Islet precursor cell (in vitro differentiated cells): Measurements from ENCODE around the gene MED27.

ENCODE experiments used
- DNase-seq: peaks from one replicate; pipeline ENCODE4 v3.0.0-alpha.2; 2018

MED27 gene

GRCh38 chr9:132040246-132040645, 39.4 kb downstream of the MED27 start:
- DNase-seq, result no peak

GRCh38 chr9:132039284-132039683, 40.4 kb downstream of the MED27 start:
- DNase-seq, result no peak

- no peak for DNase-seq
Observed at GRCh38 chr9:132037458-132037857, 42.2 kb downstream of the MED27 start.

GRCh38 chr9:132036521-132036920, 43.1 kb downstream of the MED27 start:
- no peak for DNase-seq

GRCh38 chr9:132035679-132036078, 44.0 kb downstream of the MED27 start:
- no peak for DNase-seq

- peak; percentile 69 for DNase-seq
Observed at GRCh38 chr9:132032238-132032950, 47.3 kb downstream of the MED27 start.

- DNase-seq, result no peak
Observed at GRCh38 chr9:132031467-132032237, 48.0 kb downstream of the MED27 start.

GRCh38 chr9:132030626-132031325, 48.9 kb downstream of the MED27 start:
- DNase-seq, result no peak

GRCh38 chr9:132027752-132028663, 51.7 kb downstream of the MED27 start:
- DNase-seq, result no peak

GRCh38 chr9:132026932-132027585, 52.6 kb downstream of the MED27 start:
- DNase-seq, result peak; percentile 88

GRCh38 chr9:132025766-132026165, 53.9 kb downstream of the MED27 start:
- no peak for DNase-seq

- DNase-seq, result no peak
Observed at GRCh38 chr9:132024589-132024988, 55.1 kb downstream of the MED27 start.

- no peak for DNase-seq
Observed at GRCh38 chr9:132023419-132024180, 56.1 kb downstream of the MED27 start.

- no peak for DNase-seq
Observed at GRCh38 chr9:132020820-132021510, 58.7 kb downstream of the MED27 start.

- no peak for DNase-seq
Observed at GRCh38 chr9:132020272-132020671, 59.4 kb downstream of the MED27 start.

GRCh38 chr9:132019702-132020101, 60.0 kb downstream of the MED27 start:
- DNase-seq, result no peak

- DNase-seq, result no peak
Observed at GRCh38 chr9:132018957-132019405, 60.7 kb downstream of the MED27 start.

GRCh38 chr9:132016456-132016855, 63.2 kb downstream of the MED27 start:
- DNase-seq, result no peak

- no peak for DNase-seq
Observed at GRCh38 chr9:132015866-132016265, 63.8 kb downstream of the MED27 start.

GRCh38 chr9:132014218-132014805, 65.4 kb downstream of the MED27 start:
- DNase-seq, result no peak
